ENCODE measurements around the gene ADAMTS18. TPM values are rescaled to one million over a fixed set of nuclear protein-coding genes. Genes with fewer than 3 reads are reported as not detected.

ADAMTS18 gene
- total and polyA plus RNA-seq, 2 of the 8 experiments (the other 6 are each of a cell fraction or from before 2014, with no cell fraction given), result 0.05 to 0.19 TPM

DNA sequence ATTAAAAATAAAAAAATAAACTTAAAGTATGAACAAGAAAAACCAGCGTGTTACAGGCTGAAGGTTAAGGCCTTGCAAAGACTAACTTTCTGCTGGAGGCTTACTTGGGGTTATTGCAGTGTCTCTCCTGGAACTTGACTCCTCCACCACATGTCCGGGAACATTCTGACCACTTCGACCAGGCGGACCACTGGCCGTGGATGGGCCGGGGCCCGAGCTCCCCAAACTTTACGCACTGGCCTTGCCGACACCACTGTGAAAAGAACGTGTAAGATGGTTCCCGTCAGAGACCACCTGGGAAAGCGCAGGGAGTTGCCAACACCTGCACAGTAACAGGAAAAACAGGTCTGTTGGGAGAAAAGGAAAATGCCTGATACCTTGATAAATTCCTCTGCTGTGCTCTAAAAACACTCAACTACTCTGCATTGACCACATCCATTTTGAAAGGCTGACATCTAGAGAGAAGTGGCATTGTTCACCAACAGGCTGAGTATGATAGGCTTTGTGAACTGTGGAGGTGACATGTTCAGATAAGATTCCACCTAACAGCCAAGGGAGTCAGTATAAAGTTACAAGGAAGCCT is 99.1 kb downstream of the ADAMTS18 start (continued):
- TF ChIP-seq, protein P1, sequence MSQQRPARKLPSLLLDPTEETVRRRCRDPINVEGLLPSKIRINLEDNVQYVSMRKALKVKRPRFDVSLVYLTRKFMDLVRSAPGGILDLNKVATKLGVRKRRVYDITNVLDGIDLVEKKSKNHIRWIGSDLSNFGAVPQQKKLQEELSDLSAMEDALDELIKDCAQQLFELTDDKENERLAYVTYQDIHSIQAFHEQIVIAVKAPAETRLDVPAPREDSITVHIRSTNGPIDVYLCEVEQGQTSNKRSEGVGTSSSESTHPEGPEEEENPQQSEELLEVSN (IDR thresholded peaks at IDR 0.05), result no peak
- no peak for TF ChIP-seq NANOG (IDR thresholded peaks at IDR 0.05; ENCODE audit: insufficient read depth, low read depth, low read length, poor library complexity, severe bottlenecking)

Data from H1 (cell line).